OCI-LY1 (cell line): ENCODE measurements around the gene CHMP2A.

Experiments
- CTCF ChIP-seq: fragments of 200-600 bp; sonication (generic), shearing (Covaris generic); IDR thresholded peaks from 2 replicates; pipeline ENCODE4 v1.5.1; 2017; ENCODE audit warnings: mild to moderate bottlenecking, antibody characterized with exemption, low read length, moderate library complexity, mixed read lengths
- EZH2 ChIP-seq: fragments of 200-600 bp; sonication (generic), shearing (Covaris generic); IDR thresholded peaks from 2 replicates; pipeline ENCODE4 v1.8.0; 2017; ENCODE audit warnings: borderline replicate concordance, mixed run types, mild to moderate bottlenecking, antibody characterized with exemption, low read length, moderate library complexity, mixed read lengths

DNA sequence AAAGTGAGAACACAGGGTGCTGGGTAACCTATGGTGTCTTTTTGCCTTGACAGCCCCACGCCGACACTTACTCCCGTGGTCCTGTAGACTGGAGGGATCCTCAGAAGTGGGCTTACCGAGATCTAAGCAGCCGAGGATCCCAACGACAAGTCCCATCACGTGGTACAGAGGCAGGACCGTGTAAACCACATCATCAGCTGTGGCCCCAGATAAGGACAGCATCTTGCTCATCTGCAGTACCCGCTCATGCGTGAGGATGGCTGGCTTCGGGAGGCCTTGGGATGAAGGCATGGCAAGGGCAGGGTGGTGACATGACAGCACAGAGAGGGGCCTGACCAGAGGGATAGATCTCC lies 45.2 kb downstream of the CHMP2A start:
- no peak for TF ChIP-seq CTCF
- TF ChIP-seq EZH2: no peak
